SH-SY5Y (cell line): ENCODE measurements around the gene LRRC8D.

Experiments used
- GATA2 ChIP-seq: IDR thresholded peaks from 2 replicates; pipeline ENCODE4 v1.6.1; 2011; ENCODE audit warnings: mild to moderate bottlenecking, low read depth, low read length
- GATA3 ChIP-seq: IDR thresholded peaks from 2 replicates; pipeline ENCODE4 v1.6.1; 2011; ENCODE audit warnings: low read depth, mild to moderate bottlenecking, low read length, moderate library complexity

DNA sequence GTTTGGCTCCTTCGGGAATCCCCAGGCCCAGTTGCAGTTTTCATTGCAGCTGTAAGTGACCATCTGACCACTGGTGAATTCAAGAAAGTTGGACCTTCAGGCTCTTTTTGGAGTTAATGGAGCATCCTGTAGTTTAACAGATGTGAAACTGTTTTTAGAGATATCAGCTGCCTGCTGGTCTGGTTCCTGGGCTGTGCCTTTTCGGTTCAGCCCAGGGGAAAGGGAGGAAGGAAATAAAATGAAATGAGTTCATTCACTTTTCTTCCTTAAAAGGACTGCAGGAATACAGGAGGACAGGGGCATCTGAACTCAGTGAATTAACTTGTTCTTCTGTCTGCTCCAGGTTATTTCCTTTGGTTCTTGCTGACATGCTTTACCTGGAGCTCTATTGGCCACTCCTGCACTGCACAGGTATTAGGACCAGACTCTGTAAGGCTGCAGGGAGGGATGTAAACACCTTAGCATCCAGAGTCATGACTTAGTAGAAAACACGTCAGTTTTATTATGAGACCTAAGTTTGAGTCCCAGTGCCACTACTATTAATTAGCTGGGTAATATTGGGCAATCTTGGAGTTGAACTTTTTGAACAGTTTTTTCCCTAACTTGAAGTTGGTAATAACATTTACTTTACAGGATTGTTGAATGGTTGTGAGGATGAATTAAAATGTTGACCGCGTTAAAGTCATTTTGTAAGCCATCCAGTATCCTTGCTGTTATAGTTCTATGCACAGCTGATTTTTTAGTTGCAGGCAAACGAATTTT lies 83.6 kb downstream of the LRRC8D start:
- TF ChIP-seq GATA2 (no peak), GATA3 (no peak)
